ENCODE results near the gene S100A11.

The S100A11 gene

DNA sequence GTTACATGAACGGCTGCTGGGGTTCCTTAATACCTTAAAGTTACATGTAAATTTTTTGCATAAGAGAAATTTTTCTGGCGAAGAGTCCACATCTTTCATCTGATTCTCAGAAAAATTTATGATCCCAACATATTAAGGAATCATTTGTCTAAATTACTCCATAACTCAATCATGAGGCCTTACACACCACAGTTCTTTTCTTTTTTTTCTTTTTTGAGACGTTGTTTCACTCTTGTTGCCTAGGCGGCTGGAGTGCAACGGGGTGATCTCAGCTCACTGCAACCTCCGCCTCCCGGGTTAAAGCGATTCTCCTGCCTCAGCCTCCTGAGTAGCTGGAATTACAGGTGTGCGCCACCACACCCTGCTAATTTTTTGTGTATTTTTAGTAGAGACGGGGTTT is 2.1 kb upstream of the S100A11 start:
- no peak for FAIRE-seq

GRCh38 chr1:152035539-152036266 is 1.1 kb downstream of the S100A11 start:
- FAIRE-seq = no peak

GRCh38 chr1:152034654-152035538 is 1.9 kb downstream of the S100A11 start:
- no peak for FAIRE-seq

DNA sequence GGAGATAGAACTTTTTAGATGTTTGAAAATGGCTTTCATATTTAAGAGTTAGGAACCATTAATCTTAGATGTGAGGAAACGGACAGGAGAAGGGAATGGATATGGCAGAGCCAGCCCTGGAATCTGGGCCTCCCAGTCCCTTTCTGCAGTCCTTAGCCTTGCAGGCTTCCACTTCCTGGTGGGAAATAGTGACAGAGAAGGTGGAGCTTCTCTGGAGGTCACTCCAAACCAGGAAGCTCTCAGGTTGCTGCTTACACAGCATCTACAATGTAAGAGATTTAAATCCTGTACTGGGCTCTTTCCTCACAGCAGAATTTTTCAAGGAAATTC is 2.5 kb downstream of the S100A11 start:
- no peak for FAIRE-seq

DNA sequence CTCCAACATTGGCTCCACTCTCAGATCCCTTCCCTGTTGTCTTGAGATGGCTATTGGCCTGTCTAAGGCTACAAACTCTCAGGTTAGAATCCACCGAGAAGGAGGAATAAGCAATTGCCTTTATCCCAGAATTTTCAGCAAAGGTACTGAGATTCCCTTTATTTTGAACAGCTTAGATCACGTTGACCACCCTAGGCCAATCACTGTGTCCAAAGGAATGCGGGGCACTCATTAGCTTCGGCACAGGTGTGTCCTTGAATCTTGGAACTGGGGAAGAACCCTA is 6.9 kb downstream of the S100A11 start:
- no peak for FAIRE-seq

- FAIRE-seq = no peak
Measured at GRCh38 chr1:152029144-152029928, 7.5 kb downstream of the S100A11 start.

DNA sequence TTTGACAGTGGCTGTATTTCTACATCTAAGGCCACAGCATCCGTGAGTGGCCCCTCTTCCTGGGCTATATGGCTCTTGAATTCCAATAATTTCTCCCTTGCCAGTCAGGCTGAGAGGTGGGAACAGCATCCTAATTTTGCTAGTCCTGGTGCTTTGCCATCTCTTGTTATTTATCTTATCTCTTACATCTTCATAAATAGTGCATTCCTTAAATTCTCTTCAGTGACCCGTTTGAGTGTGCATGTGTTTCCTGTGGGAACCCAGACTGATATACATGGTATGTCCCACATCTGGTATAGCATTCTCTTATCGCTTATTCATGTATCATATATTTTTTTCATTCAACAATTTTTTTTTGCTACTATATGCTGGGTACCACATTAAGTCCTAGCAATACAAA is 9.9 kb downstream of the S100A11 start:
- FAIRE-seq = no peak

DNA sequence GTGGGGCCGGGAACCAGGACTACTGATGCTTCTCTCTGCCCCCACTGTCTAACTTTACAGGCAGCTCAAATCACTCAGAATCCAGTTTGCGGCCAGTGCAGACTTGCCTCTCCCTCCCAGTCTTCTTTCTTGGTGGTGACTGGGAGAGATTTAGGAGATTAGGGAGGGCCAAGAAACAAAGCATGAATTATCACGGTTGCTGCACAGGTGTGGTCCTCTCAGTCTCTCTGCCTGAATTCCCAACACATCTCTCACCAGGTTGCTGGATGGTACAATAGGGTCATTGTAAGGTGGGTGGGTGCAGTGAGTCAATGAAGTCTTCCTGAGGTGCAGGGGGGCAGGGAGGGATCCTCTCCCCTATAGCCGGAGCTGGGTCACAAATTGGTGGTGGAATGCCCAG is 12.6 kb downstream of the S100A11 start:
- no peak for FAIRE-seq

DNA sequence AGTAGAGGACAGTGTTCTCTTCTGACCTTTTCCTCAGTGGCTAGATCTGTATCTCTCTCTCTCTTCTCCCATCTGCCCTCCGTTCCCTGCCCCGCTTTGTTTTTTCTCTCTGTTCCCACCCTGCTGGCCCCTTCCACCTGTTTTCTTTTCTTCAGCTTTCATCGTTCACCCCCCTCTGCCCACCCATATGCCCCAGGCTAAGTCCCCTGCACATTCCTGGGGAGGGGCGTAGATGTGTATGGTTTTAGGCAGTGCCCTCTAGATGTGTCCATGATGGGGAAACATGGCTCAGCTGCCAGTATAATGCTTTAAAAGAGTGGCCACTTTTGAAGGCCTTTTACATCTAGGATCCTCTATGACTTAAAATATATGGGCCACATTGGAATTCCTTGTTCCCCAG is 13.6 kb downstream of the S100A11 start:
- no peak for FAIRE-seq

DNA sequence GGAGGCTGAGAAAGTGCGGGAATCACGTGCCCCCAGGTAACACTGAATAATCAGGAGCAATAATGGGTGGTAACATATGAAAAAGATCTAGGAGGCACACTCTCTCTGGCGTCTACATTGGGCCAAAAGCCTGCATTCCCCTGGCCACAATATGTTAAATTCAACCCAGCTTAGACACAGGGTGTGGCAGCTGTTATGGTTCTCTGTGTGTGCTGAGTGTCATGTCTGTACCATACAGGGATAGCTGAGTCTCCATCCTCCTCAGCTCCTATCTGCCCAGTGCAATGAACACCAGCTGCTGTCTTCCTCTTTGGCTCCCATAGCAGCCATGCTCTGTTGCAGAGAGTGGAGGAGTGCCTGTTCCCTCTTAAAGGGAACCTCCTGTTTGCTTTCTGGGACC is 14.3 kb downstream of the S100A11 start:
- no peak for FAIRE-seq

DNA sequence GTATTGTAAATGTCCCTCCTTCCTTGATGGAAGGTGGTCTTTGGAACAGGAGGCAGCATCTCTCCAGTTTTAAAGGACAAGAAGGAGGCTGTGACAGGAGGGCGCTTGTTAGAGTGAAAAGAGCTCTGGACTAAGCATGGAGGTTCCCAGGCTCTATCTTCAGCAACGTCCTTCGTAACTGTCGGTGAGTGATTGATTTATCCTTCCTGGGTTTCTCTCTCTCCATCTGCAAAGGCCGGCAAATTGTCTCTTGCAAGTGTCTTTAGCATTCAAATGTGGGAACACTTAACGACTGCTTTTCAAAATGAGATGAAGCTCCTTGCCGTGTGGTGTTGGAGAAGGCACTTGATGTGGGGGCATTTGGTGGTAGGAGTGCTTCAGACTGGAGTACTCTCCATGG is 15.2 kb downstream of the S100A11 start:
- FAIRE-seq = no peak

DNA sequence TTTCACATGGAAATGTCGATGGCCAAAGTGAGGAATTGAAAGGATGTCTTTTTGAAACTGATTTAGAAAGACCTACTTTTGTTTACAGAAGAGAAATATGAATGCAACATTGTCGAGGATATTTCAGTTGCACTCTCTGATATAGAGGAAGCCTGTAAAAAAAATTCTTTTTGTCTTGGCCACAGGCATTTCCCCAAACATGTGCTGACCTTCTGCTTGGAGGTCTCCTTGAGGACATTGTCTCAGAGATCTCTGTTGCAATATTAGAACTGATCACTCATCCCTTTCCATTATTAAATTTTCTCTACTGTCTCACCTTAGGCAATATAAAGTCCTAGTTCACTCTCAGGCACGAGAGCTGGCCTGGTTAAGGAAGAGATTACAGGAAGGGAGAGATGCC is 16.0 kb downstream of the S100A11 start:
- FAIRE-seq = no peak

- FAIRE-seq = no peak
Measured at GRCh38 chr1:152018537-152018936, 18.3 kb downstream of the S100A11 start.

- FAIRE-seq = no peak
Measured at GRCh38 chr1:152015766-152016165, 21.0 kb downstream of the S100A11 start.

- FAIRE-seq = no peak
Measured at GRCh38 chr1:152014943-152015342, 21.9 kb downstream of the S100A11 start.

GRCh38 chr1:152013664-152014237 is 23.1 kb downstream of the S100A11 start:
- no peak for FAIRE-seq

- FAIRE-seq = no peak
Measured at GRCh38 chr1:152009691-152010090, 27.1 kb downstream of the S100A11 start.

- FAIRE-seq = no peak
Measured at GRCh38 chr1:152007047-152007446, 29.8 kb downstream of the S100A11 start.

- FAIRE-seq = no peak
Measured at GRCh38 chr1:152005360-152005912, 31.4 kb downstream of the S100A11 start.

DNA sequence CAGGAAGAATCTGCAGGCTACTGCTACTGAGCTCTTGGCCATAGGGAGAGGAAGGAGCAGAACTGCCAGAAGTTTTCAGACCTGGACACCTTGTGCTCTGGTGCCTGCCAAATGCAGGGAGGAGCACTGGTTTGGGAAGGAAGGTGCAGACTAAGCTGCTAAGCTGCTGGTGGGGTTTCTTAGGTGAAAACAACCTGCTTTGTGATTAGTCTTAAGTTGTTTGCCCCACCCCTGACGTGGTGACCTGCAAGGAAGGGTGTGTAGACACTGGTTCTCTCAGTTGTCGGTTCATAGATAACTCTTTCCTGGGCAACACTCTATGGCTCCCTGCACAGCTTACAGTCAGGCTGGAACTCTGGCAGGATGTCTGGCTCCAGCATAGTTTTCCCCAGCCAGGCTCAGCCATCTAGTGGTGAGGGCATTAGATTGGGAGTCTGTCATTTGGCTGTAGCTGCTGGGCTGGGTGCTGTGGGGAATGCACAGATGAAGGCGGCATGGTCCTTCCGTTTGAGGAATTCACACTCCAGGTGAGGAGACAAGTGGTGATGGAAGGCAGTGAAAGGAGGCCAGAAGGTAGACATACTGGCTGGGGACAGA is 32.9 kb downstream of the S100A11 start:
- FAIRE-seq = no peak

GRCh38 chr1:152002960-152003359 is 33.8 kb downstream of the S100A11 start:
- no peak for FAIRE-seq

All from islet of Langerhans (tissue), 1 donor.